Gastroesophageal sphincter (tissue), 4 donors: ENCODE results near the gene TAS2R4. TPM values are rescaled to one million over a fixed set of nuclear protein-coding genes. Genes with fewer than 3 reads are reported as not detected.
"Not testable (repeated sequence)": the region's sequence is repeated elsewhere in the genome, so short reads cannot be mapped to it uniquely, and the experiment has no call there.

Experiments used
- ATAC-seq: fragments of 150-250 bp; one replicate; pipeline ENCODE4 v1.9.1; 2016; ENCODE audit warnings: mild to moderate bottlenecking, moderate library complexity
- H3K27ac ChIP-seq, 4 donors: fragments of 200-600 bp; sonication (generic) in 3 of 4; 1 replicate in 3 of 4; 2 replicates in 1 of 4; pipeline ENCODE4 v1.5.1; 2016 to 2019
- H3K27me3 ChIP-seq: fragments of 200-600 bp; sonication (generic); one replicate; pipeline ENCODE4 v1.5.1; 2019
- H3K36me3 ChIP-seq, 2 donors: fragments of 200-600 bp; sonication (generic); one replicate each; pipeline ENCODE4 v1.5.1; 2019; ENCODE audit warnings: control low read depth in 1 of 2
- H3K4me1 ChIP-seq, 3 donors: fragments of 200-600 bp; sonication (generic); 1 replicate in 2 of 3; 2 replicates in 1 of 3; pipeline ENCODE4 v1.5.1; 2016 to 2019; ENCODE audit warnings: control low read depth in 2 of 3
- H3K4me3 ChIP-seq, 2 donors: fragments of 200-600 bp; sonication (generic); one replicate each; pipeline ENCODE4 v1.5.1; 2019; ENCODE audit warnings: mild to moderate bottlenecking in 1 of 2, moderate library complexity in 1 of 2
- H3K9me3 ChIP-seq, 3 donors: fragments of 200-600 bp; sonication (generic); one replicate each; pipeline ENCODE4 v1.5.1; 2017 to 2019; ENCODE audit warnings: control low read depth in 2 of 3
- EP300 ChIP-seq: sonication (generic); formaldehyde crosslinking; IDR thresholded peaks from one replicate; pipeline ENCODE4 v1.6.1; 2017; ENCODE audit warnings: antibody characterized with exemption, mild to moderate bottlenecking
- POLR2A ChIP-seq, 2 donors: fragments of 450-650 bp; IDR thresholded peaks; one replicate each; pipeline ENCODE4 v1.6.1; 2017; ENCODE audit warnings: antibody characterized with exemption in 2 of 2, mild to moderate bottlenecking in 2 of 2, moderate library complexity in 1 of 2
- POLR2AphosphoS5 ChIP-seq: sonication (generic); formaldehyde crosslinking; IDR thresholded peaks from one replicate; pipeline ENCODE4 v1.6.1; 2017; ENCODE audit warnings: antibody characterized with exemption
- WGBS, 2 donors: methylation state at CpG; one replicate each; pipeline ENCODE4 v1.1.5; 2018; ENCODE audit warnings: low coverage in 1 of 2; 5-methylcytosine and 5-hydroxymethylcytosine counted together
- total RNA-seq, 4 donors: library from RNA; depleted of rRNA; stranded (reverse); fragments of >200 nt; gene quantifications; one replicate each; pipeline ENCODE4 v1.1.0, GENCODE V29; 2016
- TF ChIP-seq, protein P1 (sequence below), 4 experiments: fragments of 200-600 bp in 2 of 4; fragments of 450-650 bp in 2 of 4; sonication (generic) in 1 of 4; IDR thresholded peaks; one replicate each; pipeline ENCODE4 v1.5.1; 2017 to 2019; ENCODE audit warnings: antibody characterized with exemption in 4 of 4, mild to moderate bottlenecking in 2 of 4, moderate library complexity in 2 of 4

TAS2R4 gene
- total RNA-seq, 4 donors from 2014 or later, result 0.15 to 2.8 (median 0.52) TPM

GRCh38 chr7:141744131-141744530 lies 32.3 kb upstream of the TAS2R4 start:
- no peak for ATAC-seq
- Histone ChIP-seq H3K36me3 (peaks cover 8 to 97% of the 10 kb centered on the region in 2 donors), H3K4me1 (peaks cover 4 to 22% (median 6%) of the 10 kb centered on the region in 3 donors), H3K9me3 (no peaks in the 10 kb centered on the region), H3K4me3 (no peak overlapping the region), H3K27me3 (no peaks in the 10 kb centered on the region), H3K27ac (no peak overlapping the region)
- TF ChIP-seq, protein P1, sequence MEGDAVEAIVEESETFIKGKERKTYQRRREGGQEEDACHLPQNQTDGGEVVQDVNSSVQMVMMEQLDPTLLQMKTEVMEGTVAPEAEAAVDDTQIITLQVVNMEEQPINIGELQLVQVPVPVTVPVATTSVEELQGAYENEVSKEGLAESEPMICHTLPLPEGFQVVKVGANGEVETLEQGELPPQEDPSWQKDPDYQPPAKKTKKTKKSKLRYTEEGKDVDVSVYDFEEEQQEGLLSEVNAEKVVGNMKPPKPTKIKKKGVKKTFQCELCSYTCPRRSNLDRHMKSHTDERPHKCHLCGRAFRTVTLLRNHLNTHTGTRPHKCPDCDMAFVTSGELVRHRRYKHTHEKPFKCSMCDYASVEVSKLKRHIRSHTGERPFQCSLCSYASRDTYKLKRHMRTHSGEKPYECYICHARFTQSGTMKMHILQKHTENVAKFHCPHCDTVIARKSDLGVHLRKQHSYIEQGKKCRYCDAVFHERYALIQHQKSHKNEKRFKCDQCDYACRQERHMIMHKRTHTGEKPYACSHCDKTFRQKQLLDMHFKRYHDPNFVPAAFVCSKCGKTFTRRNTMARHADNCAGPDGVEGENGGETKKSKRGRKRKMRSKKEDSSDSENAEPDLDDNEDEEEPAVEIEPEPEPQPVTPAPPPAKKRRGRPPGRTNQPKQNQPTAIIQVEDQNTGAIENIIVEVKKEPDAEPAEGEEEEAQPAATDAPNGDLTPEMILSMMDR (IDR thresholded peaks at IDR 0.05), result no peak
- TF ChIP-seq POLR2A (IDR thresholded peaks at IDR 0.05) (no peak), POLR2AphosphoS5 (no peak), EP300 (no peak)
- WGBS, 2 donors, result 62 to 94% methylated on average over 2 of the region's 2 CpGs

DNA sequence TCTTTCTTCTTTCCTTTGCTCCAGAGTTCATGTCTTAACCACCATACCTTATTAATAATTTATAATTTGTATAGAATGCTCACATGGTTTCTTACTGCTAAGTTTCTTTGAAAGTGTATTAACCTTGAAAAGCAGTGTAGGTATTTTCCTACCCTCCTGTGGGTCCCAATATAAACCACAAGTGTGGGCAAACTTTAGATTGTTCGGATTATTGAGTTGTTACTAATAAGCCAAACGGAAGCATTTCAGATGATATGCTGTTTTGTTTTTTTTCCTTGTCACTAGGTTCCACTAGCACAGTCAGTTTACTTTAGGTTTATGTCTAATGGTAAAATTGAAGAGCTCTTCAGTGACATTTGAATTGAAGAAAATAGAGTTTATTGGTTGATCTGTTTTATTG lies 28.1 kb upstream of the TAS2R4 start:
- 83 to 95% methylated on average over 2 of the region's 2 CpGs for WGBS, 2 donors
- ATAC-seq, result no peak
- H3K4me3 ChIP-seq, result no peak overlapping the region
- H3K4me1 ChIP-seq, result no peaks in the 10 kb centered on the region
- H3K9me3 ChIP-seq, result peaks cover 0 to 29% (median 0%) of the 10 kb centered on the region in 3 donors
- TF ChIP-seq, protein P1 (IDR thresholded peaks at IDR 0.05), result no peak
- no peak for TF ChIP-seq POLR2A (IDR thresholded peaks at IDR 0.05)
- no peak for TF ChIP-seq EP300
- TF ChIP-seq POLR2AphosphoS5, result no peak
- no peaks in the 10 kb centered on the region for H3K27me3 ChIP-seq
- H3K27ac ChIP-seq, result no peak overlapping the region
- peaks cover 20 to 100% of the 10 kb centered on the region in 2 donors for H3K36me3 ChIP-seq

GRCh38 chr7:141751904-141752303 lies 24.6 kb upstream of the TAS2R4 start:
- Histone ChIP-seq H3K36me3 (peaks cover 12 to 98% of the 10 kb centered on the region in 2 donors), H3K9me3 (peaks cover 0 to 29% (median 0%) of the 10 kb centered on the region in 3 donors)
- 96 to 97% methylated on average over 4 to 10 of the region's 10 CpGs for WGBS, 2 donors
- H3K27ac ChIP-seq, H3K4me3 ChIP-seq, H3K4me1 ChIP-seq, H3K27me3 ChIP-seq, ATAC-seq: not testable (repeated sequence)

DNA sequence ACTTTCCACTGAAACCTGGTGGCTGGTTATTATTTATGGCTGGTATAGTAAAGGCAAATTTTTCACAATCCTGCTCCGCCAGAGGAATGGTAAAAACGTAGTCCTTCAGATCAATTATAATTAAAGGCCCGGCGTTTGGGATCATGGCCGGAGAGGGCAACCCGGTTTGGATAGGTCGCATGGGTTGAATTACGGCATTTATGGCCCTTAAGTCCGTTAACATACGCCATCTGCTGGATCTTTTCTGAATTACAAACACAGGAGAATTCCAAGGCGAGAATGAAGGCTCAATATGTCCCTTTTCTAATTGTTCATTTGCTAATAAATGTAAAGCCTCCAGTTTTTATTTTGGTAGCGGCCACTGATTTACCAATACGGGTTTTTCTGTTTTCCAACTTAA lies 23.8 kb upstream of the TAS2R4 start:
- WGBS, 2 donors, result 90 to 99% methylated on average over 11 to 12 of the region's 13 CpGs
- no peak for ATAC-seq
- no peaks in the 10 kb centered on the region for H3K4me1 ChIP-seq
- peaks cover 12 to 98% of the 10 kb centered on the region in 2 donors for H3K36me3 ChIP-seq
- peaks cover 0 to 29% (median 0%) of the 10 kb centered on the region in 3 donors for H3K9me3 ChIP-seq
- H3K27ac ChIP-seq, result no peak overlapping the region
- no peak overlapping the region for H3K4me3 ChIP-seq
- H3K27me3 ChIP-seq, result no peaks in the 10 kb centered on the region
- TF ChIP-seq POLR2A (IDR thresholded peaks at IDR 0.05) (no peak), EP300 (no peak), POLR2AphosphoS5 (no peak)

DNA sequence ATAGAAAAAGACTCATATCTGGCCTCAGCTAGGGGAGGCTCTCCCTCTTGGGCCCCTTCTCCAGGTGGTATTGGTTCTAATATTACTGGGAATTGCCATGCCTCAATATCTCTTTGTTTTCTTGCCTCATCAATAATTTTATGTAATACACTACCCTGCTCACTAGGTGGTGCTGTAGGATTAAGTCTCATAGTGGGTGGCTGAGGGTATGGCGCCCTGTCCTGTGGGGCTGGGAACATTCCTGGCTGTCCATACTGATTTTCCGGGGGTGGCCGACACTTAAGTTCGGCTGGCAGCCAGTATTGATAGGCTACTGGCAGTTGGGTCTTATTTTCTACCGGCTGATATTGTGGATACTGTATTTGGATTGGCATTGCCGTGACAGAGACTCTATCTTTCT lies 21.5 kb upstream of the TAS2R4 start:
- H3K4me1 ChIP-seq, result no peaks in the 10 kb centered on the region
- TF ChIP-seq POLR2A (IDR thresholded peaks at IDR 0.05), result no peak
- TF ChIP-seq, protein P1 (IDR thresholded peaks at IDR 0.05), result peak in 1 of 4 experiments; percentile 18
- ATAC-seq, result no peak
- no peaks in the 10 kb centered on the region for H3K27me3 ChIP-seq
- peaks cover 0 to 29% (median 0%) of the 10 kb centered on the region in 3 donors for H3K9me3 ChIP-seq
- no peak overlapping the region for H3K4me3 ChIP-seq
- 83% methylated on average over 6 of the region's 6 CpGs; no CpG with 5 or more reads in 1 of the 2 donors for WGBS, 2 donors
- no peak overlapping the region for H3K27ac ChIP-seq
- peaks cover 12 to 97% of the 10 kb centered on the region in 2 donors for H3K36me3 ChIP-seq

- peaks cover 0 to 68% of the 10 kb centered on the region in 2 donors for H3K36me3 ChIP-seq
- no peaks in the 10 kb centered on the region for H3K4me1 ChIP-seq
- WGBS, 2 donors, result 88 to 89% methylated on average over 2 to 3 of the region's 3 CpGs
- H3K27ac ChIP-seq, result no peak within 1 kb of the TSS
- H3K9me3 ChIP-seq, result no peaks in the 10 kb centered on the region
- TF ChIP-seq EP300 (no peak), POLR2AphosphoS5 (no peak), POLR2A (IDR thresholded peaks at IDR 0.05) (no peak)
- TF ChIP-seq, protein P1 (IDR thresholded peaks at IDR 0.05), result no peak
- no peaks in the 10 kb centered on the region for H3K27me3 ChIP-seq
- no peak for ATAC-seq
- H3K4me3 ChIP-seq, result no peak within 1 kb of the TSS
Measured at GRCh38 chr7:141763797-141764196, 12.7 kb upstream of the TAS2R4 start, which contains the start of gene TAS2R3. TSS of gene TAS2R3 (plus strand) at chr7:141764097. CDS start at chr7:141764159, 62 bp downstream.

DNA sequence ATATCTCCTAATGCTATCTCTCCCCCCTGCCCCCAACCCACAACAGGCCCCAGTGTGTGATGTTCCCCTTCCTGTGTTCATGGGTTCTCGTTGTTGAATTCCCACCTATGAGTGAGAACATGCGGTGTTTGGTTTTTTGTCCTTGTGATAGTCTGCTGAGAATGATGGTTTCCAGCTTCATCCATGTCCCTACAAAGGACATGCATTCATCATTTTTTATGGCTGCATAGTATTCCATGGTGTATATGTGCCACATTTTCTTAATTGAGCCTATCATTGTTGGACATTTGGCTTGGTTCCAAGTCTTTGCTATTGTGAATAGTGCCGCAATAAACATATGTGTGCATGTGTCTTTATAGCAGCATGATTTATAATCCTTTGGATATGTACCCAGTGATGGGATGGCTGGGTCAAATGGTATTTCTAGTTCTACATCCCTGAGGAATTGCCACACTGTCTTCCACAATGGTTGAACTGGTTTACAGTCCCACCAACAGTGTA lies 6.3 kb upstream of the TAS2R4 start:
- ATAC-seq, H3K4me3 ChIP-seq, H3K27ac ChIP-seq, H3K9me3 ChIP-seq, H3K27me3 ChIP-seq, H3K4me1 ChIP-seq: not testable (repeated sequence)
- H3K36me3 ChIP-seq, result peaks cover 0 to 16% of the 10 kb centered on the region in 2 donors
- WGBS, 2 donors, result 97% methylated on average over 3 of the region's 3 CpGs; no CpG with 5 or more reads in 1 of the 2 donors
